Measurements from ENCODE around the gene LEPR.

Gene LEPR

GRCh38 chr1:65431111-65431705, 10.7 kb downstream of the LEPR start:
- H3K4me3 ChIP-seq (ENCODE audit: low read depth, low read length): no peak overlapping the region
- in situ Hi-C loops (cut with HindIII; ENCODE audit: low sequenced_read_pairs): no loop called here
- DNase-seq (ENCODE audit: low read depth, low spot score): peak; percentile 73
- peak; percentile 53 for TF ChIP-seq CTCF (IDR thresholded peaks at IDR 0.05; ENCODE audit: low read depth, low read length)

- H3K4me3 ChIP-seq (ENCODE audit: low read depth, low read length): no peak overlapping the region
- in situ Hi-C loops (cut with HindIII; ENCODE audit: low sequenced_read_pairs): no loop called here
- TF ChIP-seq CTCF (IDR thresholded peaks at IDR 0.05; ENCODE audit: low read depth, low read length): no peak
- DNase-seq (ENCODE audit: low read depth, low spot score): no peak
Measured at GRCh38 chr1:65432918-65433317, 12.4 kb downstream of the LEPR start.

- TF ChIP-seq CTCF (IDR thresholded peaks at IDR 0.05; ENCODE audit: low read depth, low read length): no peak
- H3K4me3 ChIP-seq (ENCODE audit: low read depth, low read length): no peak overlapping the region
- DNase-seq (ENCODE audit: low read depth, low spot score): no peak
- in situ Hi-C loops (cut with HindIII; ENCODE audit: low sequenced_read_pairs): no loop called here
Measured at GRCh38 chr1:65434255-65434654, 13.8 kb downstream of the LEPR start.

DNA sequence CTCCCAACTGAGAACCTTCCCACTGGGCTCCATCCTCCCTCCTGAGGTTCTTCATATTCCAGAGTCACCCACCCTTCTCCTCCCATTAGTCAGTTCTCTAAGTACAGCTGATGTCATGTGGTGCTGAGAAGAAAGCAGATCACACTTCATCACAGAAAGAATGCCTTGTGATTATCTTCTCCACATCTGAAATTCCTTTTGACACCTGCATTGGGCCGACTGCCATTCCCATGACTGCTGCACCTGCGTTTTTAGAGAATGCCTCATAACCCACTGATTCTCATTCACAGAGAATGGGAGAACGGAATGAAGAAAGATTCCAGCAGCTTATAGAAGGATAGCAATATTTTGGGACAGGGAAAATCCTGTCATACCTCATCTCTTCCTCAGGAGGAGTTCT, 14.3 kb downstream of the LEPR start:
- DNase-seq (ENCODE audit: low read depth, low spot score): no peak
- no peak overlapping the region for H3K4me3 ChIP-seq (ENCODE audit: low read depth, low read length)
- no peak for TF ChIP-seq CTCF (IDR thresholded peaks at IDR 0.05; ENCODE audit: low read depth, low read length)
- in situ Hi-C loops (cut with HindIII; ENCODE audit: low sequenced_read_pairs): no loop called here

DNA sequence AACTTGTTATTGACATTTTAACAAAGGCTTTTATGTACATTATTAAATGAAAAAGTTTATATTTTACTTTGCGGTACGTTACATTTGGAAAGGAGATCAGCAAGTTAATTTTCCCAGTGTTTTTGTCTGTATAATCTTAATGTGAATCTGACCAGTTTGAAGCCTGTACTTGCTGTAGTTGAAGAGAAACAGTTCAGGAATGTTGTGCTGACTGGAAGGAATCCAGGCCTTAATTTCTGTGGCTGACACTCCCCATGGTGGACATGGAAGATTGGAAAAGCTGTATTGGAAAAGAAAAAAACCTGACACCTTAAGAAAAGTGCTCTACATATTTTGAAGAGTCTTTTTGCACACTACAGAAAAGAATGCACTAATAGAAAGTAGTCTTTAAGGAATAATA, 15.5 kb downstream of the LEPR start:
- no peak for TF ChIP-seq CTCF (IDR thresholded peaks at IDR 0.05; ENCODE audit: low read depth, low read length)
- in situ Hi-C loops (cut with HindIII; ENCODE audit: low sequenced_read_pairs): no loop called here
- DNase-seq (ENCODE audit: low read depth, low spot score): peak; percentile 72
- H3K4me3 ChIP-seq (ENCODE audit: low read depth, low read length): no peak overlapping the region

DNA sequence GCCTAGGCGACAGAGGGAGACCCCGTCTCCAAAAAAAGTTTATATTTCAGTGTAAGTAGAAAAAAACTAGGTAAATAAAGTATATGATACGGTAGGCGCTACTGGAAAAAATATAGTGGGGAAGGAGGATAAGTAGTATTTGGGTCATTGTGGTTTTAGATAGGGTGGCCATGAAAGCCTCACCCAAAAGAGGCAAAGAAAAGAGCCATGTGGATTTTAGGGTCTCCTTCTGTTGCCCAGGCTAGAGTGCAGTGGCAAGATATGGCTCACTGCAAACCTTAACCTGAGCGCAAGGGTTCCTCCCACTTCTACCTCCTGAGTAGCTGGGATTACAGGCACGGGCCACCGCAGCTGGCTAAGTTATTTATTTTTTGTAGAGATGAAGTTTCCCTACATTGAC, 17.1 kb downstream of the LEPR start:
- in situ Hi-C loops (cut with HindIII; ENCODE audit: low sequenced_read_pairs): no loop called here
- no peak overlapping the region for H3K4me3 ChIP-seq (ENCODE audit: low read depth, low read length)
- no peak for DNase-seq (ENCODE audit: low read depth, low spot score)
- no peak for TF ChIP-seq CTCF (IDR thresholded peaks at IDR 0.05; ENCODE audit: low read depth, low read length)
